Stimulated activated effector memory CD8-positive, alpha-beta T cell treated with anti-CD3 and anti-CD28 coated beads, Interleukin-12 subunit alpha, Interleukin-12 subunit beta, amount 100 ng/mL, for 72 hours (primary cell): ENCODE measurements around the gene FHAD1.
A peak's percentile ranks its signal among the peaks of the same experiment; 100 is the strongest.

ENCODE experiments used
- ATAC-seq: fragments of 150-1000 bp; cut with Tn5 transposase; 2 replicates; pipeline ENCODE4 v1.10.0; 2021
- DNase-seq, 2 donors: peaks; one replicate each; pipeline ENCODE4 v3.0.0; 2021 to 2022; ENCODE audit warnings: low spot score in 2 of 2
- H3K27ac Mint-ChIP-seq: one replicate; pipeline ENCODE4 v1.8.0; 2022; ENCODE audit warnings: mild to moderate bottlenecking, mixed read lengths
- H3K36me3 Mint-ChIP-seq: one replicate; pipeline ENCODE4 v1.8.0; 2022; ENCODE audit warnings: mild to moderate bottlenecking, mixed read lengths
- H3K4me1 Mint-ChIP-seq: one replicate; pipeline ENCODE4 v1.8.0; 2022; ENCODE audit warnings: mixed read lengths
- H3K4me3 Mint-ChIP-seq: one replicate; pipeline ENCODE4 v1.8.0; 2022; ENCODE audit warnings: mild to moderate bottlenecking, mixed read lengths
- H3K9me3 Mint-ChIP-seq: one replicate; pipeline ENCODE4 v1.8.0; 2022; ENCODE audit warnings: mixed read lengths

Gene FHAD1

DNA sequence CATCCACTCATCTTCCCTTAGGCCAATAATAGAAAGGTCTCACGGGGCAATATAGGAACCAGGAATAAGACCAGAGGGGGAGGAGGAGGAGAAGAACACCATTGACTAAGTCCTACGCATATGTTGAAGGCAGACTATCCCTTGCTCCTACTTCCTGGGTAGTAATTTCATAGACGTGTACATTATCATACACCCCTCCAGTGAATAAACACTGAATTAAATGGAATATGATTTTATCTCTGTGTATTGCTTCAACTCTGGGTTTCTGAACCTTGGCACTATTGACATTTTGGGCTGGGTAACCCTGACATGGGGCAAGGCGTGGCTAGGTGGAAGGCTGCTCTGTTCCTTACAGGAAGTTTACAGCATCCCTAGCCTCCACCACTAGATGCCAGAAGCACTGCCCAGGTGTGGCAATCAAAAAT, 17.3 kb upstream of the FHAD1 start:
- Mint-ChIP-seq H3K36me3 (no peaks in the 10 kb centered on the region), H3K9me3 (no peaks in the 10 kb centered on the region), H3K27ac (no peak overlapping the region), H3K4me3 (no peak overlapping the region), H3K4me1 (peaks cover 20% of the 10 kb centered on the region)
- ATAC-seq (no peak), DNase-seq (no peak)

DNA sequence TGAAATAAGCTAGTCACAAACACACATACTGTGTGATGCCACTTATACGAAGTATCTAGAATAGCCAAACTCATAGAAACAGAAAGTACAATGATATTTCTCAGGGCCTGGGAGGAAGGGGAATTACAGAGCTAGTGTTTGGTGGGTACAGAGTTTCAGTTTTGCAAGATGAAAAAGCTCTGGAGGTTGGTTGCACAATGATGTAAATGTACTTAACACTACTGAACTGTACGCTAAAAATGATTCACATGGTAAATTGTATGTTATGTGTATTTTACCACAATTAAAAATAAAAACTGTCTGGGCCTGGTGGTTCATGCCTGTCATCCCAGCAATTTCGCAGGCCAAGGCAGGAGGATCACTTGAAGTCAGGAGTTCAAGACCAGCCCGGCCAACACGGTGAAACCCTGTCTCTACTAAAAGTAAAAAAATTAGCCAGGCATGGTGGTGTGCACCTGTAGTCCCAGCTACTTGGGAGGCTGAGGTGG, 15.3 kb upstream of the FHAD1 start:
- DNase-seq (peak in 1 of 2 donors; percentile 55), ATAC-seq (peak; percentile 98)
- no peak overlapping the region for H3K4me3 Mint-ChIP-seq
- peaks cover 20% of the 10 kb centered on the region for H3K4me1 Mint-ChIP-seq
- H3K36me3 Mint-ChIP-seq, result no peaks in the 10 kb centered on the region
- no peaks in the 10 kb centered on the region for H3K9me3 Mint-ChIP-seq
- no peak overlapping the region for H3K27ac Mint-ChIP-seq

DNA sequence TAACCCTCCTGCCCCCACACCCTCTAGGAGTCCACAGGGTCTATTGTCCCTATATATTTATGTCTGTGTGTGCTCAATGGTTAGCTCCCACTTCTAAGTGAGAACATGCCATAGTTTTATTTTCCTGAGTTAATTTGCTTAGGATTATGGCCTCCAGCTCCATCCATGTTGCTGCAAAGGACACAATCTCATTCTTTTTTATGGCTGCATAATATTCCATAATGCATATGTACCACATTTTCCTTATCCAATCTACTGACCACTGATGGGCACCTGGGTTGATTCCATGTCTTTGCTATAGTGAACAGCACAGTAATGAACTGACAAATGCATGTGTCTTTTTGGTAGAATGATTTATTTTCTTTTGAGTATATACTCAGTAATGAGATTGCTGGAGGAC, 13.3 kb upstream of the FHAD1 start:
- Mint-ChIP-seq H3K9me3 (no peaks in the 10 kb centered on the region), H3K36me3 (no peaks in the 10 kb centered on the region), H3K4me3 (no peak overlapping the region), H3K4me1 (peaks cover 20% of the 10 kb centered on the region), H3K27ac (no peak overlapping the region)
- no peak for DNase-seq
- ATAC-seq, result no peak

DNA sequence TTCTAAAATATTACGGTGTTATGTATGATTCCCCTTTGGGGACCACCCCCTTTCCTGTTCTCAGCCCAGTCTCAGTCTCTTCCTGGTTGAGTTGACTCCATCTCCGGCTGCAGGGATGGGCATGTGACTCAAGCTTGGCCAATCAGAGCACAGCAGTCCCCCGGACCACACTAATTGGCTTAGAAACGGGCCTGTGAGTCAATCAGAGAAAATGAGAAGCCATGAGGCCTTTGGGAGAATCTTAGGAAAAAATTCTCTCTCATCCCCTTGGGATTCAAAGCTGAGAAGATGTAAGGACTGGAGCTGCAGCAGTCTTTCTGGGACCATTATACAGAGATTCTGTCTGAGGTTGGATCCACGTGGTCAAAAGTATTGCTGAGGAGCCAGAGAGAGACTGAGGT, 10.7 kb upstream of the FHAD1 start:
- no peak overlapping the region for H3K27ac Mint-ChIP-seq
- H3K4me3 Mint-ChIP-seq, result no peak overlapping the region
- H3K4me1 Mint-ChIP-seq, result peaks cover 14% of the 10 kb centered on the region
- H3K9me3 Mint-ChIP-seq, result no peaks in the 10 kb centered on the region
- DNase-seq (no peak), ATAC-seq (no peak)
- no peaks in the 10 kb centered on the region for H3K36me3 Mint-ChIP-seq

DNA sequence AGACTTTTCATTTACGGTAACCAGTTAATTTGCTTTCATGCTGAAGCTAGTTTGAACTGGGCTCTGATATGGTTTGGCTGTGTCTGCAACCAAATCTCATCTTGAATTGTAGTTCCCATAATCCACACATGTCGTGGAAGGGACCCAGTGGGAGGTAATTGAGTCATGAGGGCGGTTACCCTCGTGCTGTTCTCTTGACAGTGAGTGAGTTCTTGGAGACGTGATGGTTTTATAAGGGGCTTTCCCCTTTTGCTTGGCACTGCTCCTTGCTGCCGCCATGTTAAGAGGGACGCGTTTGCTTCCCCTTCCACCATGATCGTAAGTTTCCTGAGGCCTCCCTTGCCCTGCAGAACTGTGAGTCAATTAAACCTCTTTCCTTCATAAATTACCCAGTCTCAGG, 10.3 kb upstream of the FHAD1 start:
- DNase-seq (no peak), ATAC-seq (no peak)
- Mint-ChIP-seq H3K4me1 (peaks cover 10% of the 10 kb centered on the region), H3K4me3 (no peak overlapping the region), H3K27ac (no peak overlapping the region), H3K9me3 (no peaks in the 10 kb centered on the region), H3K36me3 (no peaks in the 10 kb centered on the region)

DNA sequence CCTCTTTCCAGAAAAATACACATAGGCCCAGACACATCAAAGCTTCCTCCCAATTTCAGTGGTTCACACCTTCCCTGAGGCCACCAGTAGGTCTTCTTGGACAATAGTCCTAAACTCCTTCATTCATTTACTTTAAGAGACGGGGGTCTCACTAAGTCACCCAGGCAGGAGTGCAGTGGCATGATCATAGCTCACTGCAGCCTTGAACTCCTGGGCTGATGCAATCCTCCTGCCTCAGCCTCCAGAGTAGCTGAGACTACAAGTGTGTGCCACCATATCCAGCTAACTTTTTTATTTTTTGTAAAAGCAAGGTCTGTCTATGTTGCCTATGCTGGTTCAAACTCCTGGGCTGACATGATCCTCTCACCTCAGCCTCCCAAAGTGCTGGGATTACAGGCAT, 8.2 kb upstream of the FHAD1 start:
- ATAC-seq, result no peak
- Mint-ChIP-seq H3K27ac (no peak overlapping the region), H3K9me3 (no peaks in the 10 kb centered on the region), H3K36me3 (no peaks in the 10 kb centered on the region), H3K4me1 (no peaks in the 10 kb centered on the region), H3K4me3 (no peak overlapping the region)
- no peak for DNase-seq

DNA sequence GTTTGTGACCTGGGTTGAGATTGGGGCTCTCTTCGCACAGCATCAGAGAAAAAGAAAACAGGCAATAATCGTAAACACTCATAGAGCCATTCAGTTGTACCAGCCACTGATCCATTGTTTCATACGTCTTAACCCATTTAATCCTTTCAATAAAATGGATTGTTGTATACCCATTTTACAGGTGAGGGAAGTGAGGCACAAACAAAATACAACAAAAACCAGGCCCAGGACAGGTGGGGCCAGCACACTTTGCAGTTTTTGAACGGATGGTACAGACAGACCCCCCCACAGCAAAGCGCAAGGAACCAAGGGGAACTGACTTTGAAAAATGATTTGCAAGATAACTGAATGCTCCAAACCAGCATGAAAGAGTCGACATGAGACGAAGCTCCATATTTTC, 4.3 kb upstream of the FHAD1 start:
- Mint-ChIP-seq H3K4me1 (peaks cover 32% of the 10 kb centered on the region), H3K4me3 (no peak overlapping the region), H3K36me3 (peaks cover 4% of the 10 kb centered on the region), H3K9me3 (no peaks in the 10 kb centered on the region), H3K27ac (no peak overlapping the region)
- ATAC-seq (no peak), DNase-seq (no peak)

DNA sequence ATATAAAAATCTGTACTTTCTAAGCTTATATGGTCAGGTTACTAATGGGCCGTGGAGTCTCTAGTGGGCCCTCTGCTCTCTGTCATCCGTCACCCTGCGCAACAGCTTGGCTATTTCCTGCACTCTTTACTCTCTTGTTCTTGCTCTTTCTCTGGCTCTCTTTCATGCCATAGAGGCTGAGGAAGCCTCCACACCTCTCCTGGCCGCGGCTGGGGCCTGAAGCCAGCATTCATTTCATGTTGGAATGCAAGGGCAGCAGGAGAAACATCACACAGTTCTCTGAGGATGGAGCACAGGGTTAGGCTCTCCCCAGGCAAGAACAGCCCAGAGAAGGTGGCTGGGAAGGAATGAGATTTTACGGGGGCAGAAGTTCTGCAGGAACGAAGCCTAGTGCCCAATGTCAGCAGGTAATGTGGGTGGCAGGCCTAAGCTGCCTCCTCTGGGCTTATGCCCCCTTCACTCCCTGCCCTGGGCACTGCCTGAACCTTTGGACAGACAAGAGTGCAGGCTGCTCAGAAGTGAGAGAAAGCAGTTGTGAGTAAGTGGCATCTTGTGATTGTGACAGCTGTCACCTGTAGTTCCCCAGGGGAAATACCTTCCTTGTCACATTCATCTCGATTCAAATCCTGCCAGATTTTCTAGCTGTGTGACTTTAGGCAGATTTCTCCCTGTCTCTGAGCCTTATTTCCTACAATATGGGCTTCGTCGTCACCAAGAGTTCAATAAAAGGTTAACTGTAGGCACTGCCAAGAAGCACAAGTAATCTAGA, 3.6 kb upstream of the FHAD1 start:
- peak; percentile 75 for ATAC-seq
- Mint-ChIP-seq H3K9me3 (no peaks in the 10 kb centered on the region), H3K4me1 (peaks cover 38% of the 10 kb centered on the region), H3K27ac (no peak overlapping the region), H3K36me3 (peaks cover 7% of the 10 kb centered on the region), H3K4me3 (no peak overlapping the region)
- no peak for DNase-seq

DNA sequence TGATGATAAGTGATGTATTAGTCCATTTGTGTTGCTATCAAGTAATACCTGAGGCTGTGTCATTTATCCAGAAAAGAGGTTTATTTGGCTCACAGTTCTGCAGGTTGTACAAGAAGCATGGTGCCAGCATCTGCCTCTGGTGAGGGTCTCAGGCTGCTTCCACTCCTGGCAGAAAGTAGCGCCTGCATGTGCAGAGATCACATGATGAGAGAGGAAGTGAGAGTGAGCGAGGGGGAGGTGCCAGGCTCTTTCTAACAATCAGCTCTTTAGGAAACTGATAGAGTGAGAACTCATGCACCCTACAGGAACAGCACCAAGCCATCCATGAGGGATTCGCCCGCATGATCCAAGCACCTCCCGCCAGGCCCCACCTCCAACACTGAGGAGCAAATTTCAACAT, 2.2 kb upstream of the FHAD1 start:
- H3K4me1 Mint-ChIP-seq, result peaks cover 50% of the 10 kb centered on the region
- DNase-seq (no peak), ATAC-seq (no peak)
- no peaks in the 10 kb centered on the region for H3K9me3 Mint-ChIP-seq
- H3K36me3 Mint-ChIP-seq, result peaks cover 14% of the 10 kb centered on the region
- no peak overlapping the region for H3K4me3 Mint-ChIP-seq
- no peak overlapping the region for H3K27ac Mint-ChIP-seq

DNA sequence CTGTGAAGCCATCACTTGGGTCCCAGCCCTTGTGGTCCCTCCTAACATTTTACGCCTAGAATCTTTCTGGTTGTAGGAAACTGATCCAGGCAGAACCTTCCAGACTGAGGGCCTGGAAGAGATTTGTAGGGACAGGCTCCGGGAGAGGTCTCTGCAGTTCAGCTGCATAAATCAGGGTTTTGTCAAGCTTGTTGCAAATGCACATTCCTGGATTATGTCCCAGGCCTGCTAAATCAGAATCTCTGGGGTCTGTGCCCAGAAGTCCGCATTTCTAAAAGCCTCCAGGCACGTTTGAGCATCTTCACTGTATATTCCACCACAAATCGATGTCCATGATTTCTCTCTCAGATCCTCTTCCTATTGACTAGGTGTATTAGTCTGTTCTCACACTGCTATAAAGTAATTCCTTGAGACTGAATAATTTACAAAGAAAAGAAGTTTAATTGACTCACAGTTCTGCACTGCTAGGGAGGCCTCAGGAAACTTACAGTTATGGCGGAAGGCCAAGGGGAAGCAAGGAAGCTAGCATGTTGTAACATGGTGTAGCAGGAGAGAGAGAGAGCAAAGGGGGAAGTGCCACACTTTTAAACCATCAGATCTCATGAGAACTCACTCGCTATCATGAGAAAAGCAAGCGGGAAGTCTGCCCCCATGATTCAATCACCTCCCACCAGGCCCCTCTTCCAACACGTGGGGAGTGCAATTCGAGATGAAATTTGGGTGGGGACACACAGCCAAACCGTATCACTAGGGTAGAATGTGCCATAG, 1.2 kb upstream of the FHAD1 start:
- DNase-seq (no peak), ATAC-seq (no peak)
- peaks cover 14% of the 10 kb centered on the region for H3K36me3 Mint-ChIP-seq
- no peak overlapping the region for H3K27ac Mint-ChIP-seq
- H3K4me3 Mint-ChIP-seq, result peak overlapping the region; percentile 67
- H3K9me3 Mint-ChIP-seq, result no peaks in the 10 kb centered on the region
- H3K4me1 Mint-ChIP-seq, result peaks cover 53% of the 10 kb centered on the region

DNA sequence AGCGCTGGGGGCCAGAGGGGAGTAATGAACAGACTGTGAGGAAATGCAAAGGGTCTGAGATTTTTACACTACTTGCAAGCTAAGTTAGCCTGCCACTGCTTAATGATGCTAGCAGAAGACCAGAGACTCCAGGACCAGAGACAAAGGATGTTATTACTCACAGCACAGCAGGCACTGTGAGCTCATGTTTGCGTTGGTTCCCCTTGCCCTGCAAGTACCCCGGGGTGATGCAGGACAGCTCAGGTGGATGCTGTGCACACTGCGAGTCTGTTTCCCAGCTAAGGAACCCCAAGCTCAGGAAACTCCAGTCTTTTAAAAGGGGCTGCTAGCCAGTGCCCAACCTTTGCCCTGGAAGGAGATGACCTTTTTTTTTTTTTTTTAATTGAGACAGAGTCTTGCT, 1.2 kb downstream of the FHAD1 start:
- H3K9me3 Mint-ChIP-seq, result no peaks in the 10 kb centered on the region
- H3K36me3 Mint-ChIP-seq, result peaks cover 14% of the 10 kb centered on the region
- peak overlapping the region; percentile 67 for H3K4me3 Mint-ChIP-seq
- ATAC-seq, result no peak
- H3K27ac Mint-ChIP-seq, result peak overlapping the region; percentile 35
- peaks cover 76% of the 10 kb centered on the region for H3K4me1 Mint-ChIP-seq
- no peak for DNase-seq

DNA sequence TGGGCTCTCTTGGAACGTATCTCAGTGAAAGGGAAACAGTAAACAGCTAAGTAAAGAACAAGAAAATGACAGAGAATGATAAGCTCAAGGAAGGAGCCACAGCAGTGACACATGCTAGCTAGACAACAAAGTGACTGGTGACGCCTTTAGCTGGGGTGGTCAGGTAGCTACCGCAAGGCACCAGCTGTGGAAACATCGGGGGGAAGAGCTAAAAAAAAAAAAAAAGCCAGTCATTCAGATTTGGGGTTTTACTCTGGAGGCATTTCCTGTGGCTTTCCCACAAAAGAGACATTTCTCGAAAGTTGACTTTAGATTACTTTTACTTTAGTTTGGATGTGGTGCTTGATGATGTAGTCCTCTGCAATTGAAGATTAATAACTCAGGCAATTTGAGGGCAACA, 2.1 kb downstream of the FHAD1 start:
- Mint-ChIP-seq H3K4me3 (peak overlapping the region; percentile 22), H3K27ac (peak overlapping the region; percentile 35), H3K9me3 (no peaks in the 10 kb centered on the region), H3K4me1 (peaks cover 85% of the 10 kb centered on the region), H3K36me3 (peaks cover 14% of the 10 kb centered on the region)
- peak; percentile 38 to 77 for DNase-seq
- ATAC-seq, result peak; percentile 96

DNA sequence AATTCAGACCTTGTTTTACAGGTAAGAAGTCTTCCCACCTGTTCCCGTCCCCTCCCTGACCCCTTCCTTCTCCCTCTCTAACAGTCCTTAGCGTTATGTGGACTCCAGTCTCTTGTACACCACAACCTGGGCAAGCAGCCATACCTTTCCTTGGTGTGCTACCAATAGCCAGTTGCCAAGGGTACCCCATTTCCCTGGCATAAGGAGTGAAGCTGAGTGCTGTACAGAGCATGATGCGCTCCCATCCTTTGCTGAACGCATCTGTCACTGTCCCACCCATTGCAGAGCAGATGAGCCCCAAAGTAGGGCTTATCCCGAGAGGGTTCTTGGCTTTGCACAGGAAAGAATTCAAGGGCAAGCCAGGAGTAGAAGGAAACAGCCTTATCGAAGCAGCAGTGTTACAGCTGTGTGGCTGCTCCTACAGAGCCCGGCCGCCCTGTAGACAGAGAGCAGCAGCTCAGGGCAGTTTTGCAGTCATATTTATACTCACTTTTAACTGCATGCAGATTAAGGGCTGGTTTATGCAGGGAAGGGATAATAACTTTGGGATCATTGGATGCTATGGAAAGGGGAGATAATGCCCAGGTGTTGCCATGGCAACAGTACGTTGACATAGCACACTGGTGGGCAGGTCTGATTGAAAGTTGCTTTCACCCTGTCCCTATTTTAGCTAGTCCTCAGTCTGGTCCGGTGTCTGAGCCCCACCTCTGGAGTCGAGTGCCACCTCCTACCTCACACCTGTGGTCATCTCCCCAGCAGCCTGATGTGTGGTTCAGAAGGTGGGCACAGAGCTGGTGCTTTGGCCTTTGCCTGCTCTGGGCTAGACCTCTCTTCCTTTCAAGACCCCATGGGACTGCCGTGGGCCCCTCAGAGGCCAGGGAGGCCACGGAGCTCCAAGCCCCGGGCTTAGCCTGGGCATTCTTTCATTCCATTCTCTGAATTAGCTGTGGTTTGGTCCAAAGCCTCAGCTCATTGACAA, 5.1 kb downstream of the FHAD1 start:
- peak in 1 of 2 donors; percentile 59 for DNase-seq
- peaks cover 14% of the 10 kb centered on the region for H3K36me3 Mint-ChIP-seq
- H3K9me3 Mint-ChIP-seq, result no peaks in the 10 kb centered on the region
- H3K27ac Mint-ChIP-seq, result peak overlapping the region; percentile 42
- peaks cover 60% of the 10 kb centered on the region for H3K4me1 Mint-ChIP-seq
- peak overlapping the region; percentile 38 for H3K4me3 Mint-ChIP-seq
- no peak for ATAC-seq

DNA sequence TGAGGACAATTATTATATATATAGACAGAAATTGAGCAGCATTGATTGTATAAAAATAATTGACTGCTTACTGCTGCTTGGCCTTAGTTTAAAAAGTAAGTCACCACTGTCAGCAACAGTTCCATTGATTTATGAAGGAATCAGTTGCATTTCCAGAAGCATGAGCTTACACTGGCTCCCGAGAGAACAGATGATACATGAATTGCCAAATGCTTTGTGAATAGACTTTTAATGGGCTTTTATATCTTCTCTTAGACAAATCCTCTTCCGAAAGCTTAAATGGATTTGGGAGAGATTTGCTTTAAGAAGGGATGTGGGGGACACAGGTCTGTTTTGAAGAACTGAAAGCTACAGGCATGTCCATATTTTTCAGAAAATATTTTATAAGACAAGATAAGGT, 7.5 kb downstream of the FHAD1 start:
- DNase-seq (no peak), ATAC-seq (no peak)
- no peaks in the 10 kb centered on the region for H3K9me3 Mint-ChIP-seq

DNA sequence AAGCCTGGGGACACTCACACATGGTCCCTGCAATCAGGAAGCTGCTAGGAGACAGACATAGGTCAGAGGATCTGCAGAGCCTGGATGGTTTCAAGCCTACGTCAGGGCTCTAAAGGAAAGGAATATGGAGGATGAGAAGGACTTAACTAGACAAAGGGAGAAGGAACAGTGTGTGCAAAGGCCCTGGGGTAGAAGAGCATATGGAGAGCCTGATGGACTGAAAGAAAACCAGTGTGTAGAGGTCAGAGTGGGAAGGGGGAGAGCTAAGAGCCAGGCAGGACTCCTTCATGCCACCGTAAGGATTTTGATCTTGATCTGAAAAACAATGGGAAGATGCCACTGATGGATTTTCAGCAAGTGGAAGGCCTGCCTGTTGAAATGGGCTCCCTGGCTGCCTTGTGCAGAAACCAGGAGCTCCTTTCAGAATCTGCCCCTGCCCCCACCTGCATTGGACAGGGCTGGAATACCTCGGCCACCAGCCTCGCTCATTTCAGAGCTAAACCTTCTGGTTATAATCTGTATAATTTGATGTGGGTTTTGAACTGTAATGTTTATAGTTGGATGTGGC, 8.6 kb downstream of the FHAD1 start:
- Mint-ChIP-seq H3K4me3 (no peak overlapping the region), H3K9me3 (no peaks in the 10 kb centered on the region), H3K4me1 (peaks cover 38% of the 10 kb centered on the region), H3K36me3 (no peaks in the 10 kb centered on the region), H3K27ac (no peak overlapping the region)
- DNase-seq, result no peak
- no peak for ATAC-seq

More for the DNA sequence above, 7.5 kb downstream of the FHAD1 start:
- no peak overlapping the region for H3K4me3 Mint-ChIP-seq
- peaks cover 40% of the 10 kb centered on the region for H3K4me1 Mint-ChIP-seq
- no peak overlapping the region for H3K27ac Mint-ChIP-seq
- H3K36me3 Mint-ChIP-seq, result no peaks in the 10 kb centered on the region
